A549 treated with RU486 at 1 μM for 4 hours (cell line): ENCODE data around the gene LMNTD2. TPM values are rescaled to one million over a fixed set of nuclear protein-coding genes. Genes with fewer than 3 reads are reported as not detected.

ENCODE experiments used
- total RNA-seq: library from RNA; stranded (reverse); fragments of 200-300 nt; extraction: Qiagen RNA extraction; gene quantifications from 5 replicates; pipeline ENCODE4 v1.2.3, GENCODE V29; 2022; ENCODE audit warnings: low read depth

The LMNTD2 gene, protein sequence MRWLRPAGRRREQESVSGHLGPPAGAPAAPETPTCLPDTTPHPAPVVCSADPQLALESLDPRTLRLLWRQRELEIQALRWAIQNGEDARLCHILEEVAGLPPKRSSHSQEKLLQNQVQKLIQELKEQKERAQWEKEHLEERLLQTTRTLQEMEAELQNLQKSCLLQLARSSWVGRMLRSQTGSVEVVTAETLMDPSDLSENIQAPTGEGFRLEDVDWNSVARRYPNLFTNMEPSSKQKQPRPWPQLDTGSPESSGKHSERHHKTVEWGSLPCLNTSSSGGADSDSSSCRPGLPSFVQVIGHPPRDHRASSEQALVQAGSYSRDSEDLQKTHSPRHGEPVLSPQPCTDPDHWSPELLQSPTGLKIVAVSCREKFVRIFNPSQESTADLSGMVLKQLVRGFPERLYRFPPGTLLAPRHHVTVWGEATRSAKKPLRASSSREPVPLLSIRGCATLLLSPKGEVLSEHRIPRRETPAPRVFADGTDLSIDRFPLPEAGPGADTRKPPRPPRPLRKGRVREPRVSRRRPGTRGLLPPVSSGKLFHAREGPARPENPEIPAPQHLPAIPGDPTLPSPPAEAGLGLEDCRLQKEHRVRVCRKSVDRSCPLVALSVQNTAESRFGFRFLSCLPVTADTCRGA
- total RNA-seq, result 1.5 to 2.9 TPM (median 2.8 TPM) in 5 replicates

DNA sequence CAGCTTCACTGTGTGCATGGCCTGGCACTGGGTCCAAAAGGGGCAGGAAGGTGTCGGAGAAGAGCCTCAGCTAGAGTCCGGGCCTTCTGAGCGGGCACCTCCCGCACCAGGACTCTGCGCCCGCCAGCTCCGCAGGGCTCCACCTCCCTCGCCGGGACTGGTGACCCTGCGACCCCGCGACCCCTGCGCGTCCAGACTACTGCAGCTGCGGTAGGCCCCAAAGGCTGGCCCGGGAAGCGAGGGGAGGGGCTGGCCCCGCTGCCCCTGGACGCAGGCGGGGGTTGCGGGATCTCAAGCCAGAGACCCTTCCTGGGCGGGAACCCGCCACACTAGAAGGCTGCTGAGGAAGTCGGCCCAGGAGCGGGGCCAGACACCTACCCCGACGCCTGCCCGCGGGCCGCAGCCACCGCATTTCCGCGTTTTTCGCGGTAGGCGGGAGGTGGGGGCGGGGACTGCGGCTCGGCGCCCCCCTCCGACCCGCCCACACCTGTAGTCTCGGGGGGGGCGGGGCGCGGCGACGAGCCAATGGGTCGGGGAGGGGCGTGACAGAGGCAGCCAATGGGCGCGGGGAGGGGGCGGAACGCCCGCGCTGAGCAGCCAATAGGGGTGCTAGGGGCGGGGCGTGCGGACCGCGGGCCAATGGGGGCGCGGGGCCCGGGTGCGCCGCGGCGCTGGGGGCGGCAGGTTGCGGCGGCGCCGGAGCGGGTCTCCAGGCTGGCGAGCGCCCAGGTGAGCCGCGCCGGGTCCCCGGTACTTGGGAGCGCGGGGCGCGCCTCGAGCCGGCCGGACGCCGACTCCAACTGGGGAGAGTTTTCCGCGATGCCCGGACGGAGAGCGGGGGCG is at the start of gene LMNTD2, which contains the start of gene RASSF7:
Gene LMNTD2, minus strand, starts transcription at position 434 of the 843 bp plus-strand sequence. Its CDS starts 22 bp downstream, at position 412.
Gene RASSF7, plus strand, starts transcription at position 666 of the 843 bp plus-strand sequence. CDS start 799 bp downstream, outside the sequence.

DNA sequence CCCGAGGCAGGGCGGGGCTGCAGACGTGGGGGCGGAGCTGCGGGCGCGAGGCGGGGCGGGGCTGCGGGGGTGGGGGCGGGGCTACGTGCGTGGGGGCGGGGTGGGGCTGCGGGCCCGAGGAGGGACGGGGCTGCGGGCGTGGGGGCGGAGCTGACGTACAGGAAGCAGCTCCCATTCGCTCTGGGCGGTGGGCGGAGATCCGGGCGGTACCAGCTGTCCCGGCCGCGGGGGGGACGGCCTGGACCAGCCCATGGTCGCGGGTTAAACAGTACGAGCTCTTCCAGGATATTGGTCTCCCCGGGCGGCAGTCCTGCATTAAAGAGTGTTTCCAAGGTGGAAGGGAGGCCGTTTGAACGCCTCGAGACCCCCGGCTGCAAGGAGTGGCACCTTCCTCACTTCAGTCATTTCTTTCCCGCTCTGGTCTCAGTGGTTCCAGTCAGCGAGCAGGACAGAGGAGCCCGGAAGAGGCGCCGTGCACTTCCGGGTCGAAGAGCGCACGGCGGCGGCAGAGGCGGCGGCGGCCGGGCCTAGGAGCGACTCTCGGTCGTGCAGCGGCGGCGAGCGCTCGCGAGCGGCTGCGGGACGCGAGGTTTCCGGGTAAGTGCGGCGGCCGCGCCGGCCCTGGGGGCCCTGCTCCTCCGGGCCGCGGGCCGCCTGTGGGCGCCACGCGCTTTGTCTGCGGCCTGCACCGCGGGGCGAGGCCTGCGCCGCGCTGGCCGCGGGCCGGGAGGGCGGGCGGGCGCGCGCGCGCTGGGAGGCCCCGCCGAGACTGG is 15.6 kb upstream of the LMNTD2 start, which contains the start of gene PHRF1:
Gene PHRF1, plus strand, starts transcription at position 475 of the 773 bp plus-strand sequence. CDS start 5,043 bp downstream, outside the sequence.

DNA sequence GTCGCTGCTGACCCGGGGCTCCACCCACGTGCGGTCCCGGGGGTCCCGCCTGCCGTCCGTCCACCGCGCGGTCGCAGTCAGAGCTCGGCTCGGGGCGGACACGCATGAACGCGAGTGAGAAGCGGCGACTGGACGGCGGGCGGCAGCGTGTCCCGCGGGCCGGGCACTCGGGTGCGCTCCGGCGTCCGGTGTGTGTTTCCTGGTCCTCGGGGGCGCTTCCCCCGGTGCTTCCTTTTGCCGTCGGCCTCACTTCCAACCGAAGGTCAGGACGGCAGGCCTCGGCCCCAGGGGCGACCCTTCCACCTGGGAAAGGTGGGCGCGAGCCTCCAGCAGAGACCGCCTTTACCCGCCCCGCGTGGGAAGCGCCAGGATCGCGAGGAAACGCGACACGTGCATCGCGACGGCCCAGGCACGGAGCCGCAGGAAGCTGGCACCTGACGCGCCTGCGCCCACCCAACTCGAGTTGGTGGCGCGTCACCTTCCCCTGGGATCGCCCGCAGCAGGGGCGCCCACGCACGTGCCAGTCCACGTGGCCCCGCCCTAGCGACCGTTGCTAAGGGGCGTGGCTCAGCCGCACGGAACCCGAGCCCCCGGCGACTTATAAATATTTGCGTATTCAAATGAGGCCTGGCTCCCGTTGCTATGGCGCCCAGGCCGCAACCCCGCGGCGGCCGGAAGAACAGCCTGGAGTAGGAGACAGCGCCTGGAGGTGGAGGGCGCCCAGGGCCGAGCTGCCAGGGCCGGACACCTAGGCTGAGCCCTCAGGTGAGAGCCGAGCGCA is 23.5 kb downstream of the LMNTD2 start, which contains the start of gene LRRC56:
Gene LRRC56, plus strand, starts transcription at position 687 of the 781 bp plus-strand sequence. CDS start 3,158 bp downstream, outside the sequence.

DNA sequence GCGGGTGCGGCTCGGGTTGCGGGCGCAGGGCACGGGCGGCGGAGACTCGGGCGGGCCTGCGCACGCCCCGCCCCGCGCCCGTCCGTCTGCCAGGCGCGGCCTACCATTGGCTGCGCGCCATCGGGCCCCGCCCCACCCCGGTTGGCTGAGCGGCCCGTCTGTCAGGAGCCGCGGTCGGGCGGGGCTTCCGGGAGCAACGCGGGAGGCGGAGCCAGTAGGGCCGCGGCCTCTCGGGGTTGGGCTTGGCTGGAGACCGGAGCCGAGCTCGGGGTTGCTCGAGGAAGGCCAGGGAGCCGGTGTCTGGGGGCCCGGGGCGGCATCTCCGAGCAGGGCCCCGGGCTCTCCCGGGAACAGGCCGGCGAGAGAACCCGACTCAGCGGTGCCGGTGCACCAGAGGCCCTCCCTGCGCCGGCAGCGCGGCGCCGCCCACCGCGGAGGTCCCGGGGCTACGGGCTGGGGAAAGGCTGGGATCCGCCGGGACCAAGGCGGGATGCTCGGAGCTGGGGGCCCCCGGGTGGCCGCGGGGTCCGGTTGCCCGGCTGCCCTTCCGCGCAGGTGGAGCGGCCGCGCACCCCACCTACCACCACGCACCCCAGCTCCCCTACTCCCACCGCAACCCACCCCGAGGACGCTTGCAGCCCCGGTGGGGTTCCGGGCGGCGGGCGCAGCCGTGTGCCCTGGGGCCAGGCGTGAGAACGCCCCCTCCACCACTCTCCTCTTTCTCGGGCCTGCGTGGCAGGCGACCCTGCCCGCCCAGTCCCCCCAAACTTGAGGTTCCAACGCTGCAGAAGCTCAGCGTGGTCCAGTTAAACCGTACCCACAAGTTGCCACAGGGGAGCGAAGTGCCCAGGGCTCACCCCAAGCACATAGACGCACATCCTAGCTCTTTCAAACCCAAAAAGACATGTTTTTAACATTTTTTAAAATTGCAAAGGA is 24.8 kb downstream of the LMNTD2 start, which contains the start of gene HRAS:
Gene HRAS, minus strand, starts transcription at position 58 of the 936 bp plus-strand sequence.

DNA sequence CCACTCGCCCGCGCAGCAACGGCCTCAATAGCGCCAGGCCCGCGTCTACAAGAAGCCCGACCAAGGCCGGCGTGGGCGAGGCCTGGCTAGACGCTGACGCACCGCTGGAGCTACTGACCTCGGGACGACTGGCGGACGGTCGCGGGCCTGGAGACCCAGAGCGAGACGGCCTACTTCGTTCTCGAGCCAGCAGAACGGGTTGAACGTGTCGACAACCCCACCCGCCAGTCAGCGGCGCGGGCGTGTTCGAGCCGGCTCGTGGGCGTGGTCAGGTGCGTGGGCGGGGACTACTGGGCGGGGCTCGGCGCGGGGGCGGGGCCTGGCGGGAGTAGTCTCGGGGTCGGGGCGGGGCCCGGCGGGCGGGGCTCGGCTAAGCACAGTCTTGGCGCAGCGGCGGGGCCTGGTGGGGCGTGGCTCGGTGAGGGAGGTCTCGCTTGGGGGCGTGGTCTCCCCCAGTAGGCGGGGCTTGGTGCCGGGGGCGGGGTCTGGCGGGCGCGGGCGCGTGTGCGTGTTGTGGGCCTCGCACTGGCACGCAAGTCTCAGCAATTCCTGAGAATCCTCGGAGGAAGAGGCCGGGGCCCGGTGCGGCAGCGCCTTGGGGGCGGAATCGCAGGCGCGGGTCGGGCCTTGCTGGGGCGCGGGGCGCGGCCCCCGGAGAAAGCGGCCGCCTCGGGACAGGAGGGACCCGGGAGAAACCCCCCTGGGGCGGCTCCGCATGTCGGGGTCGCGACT is 53.4 kb downstream of the LMNTD2 start, which contains the start of gene RNH1:
Gene RNH1, minus strand, starts transcription at position 248 of the 732 bp plus-strand sequence. CDS start 5,080 bp downstream, outside the sequence.

Other genes starting within 250 kb of the LMNTD2 start
- gene IFITM1, start 246.7 kb downstream of the LMNTD2 start, total RNA-seq, result 0.25 to 0.75 TPM (median 0.49 TPM) in 5 replicates
- 20.4 to 36.3 TPM (median 31.6 TPM) in 5 replicates for gene IFITM3, start 239.9 kb downstream of the LMNTD2 start, total RNA-seq
- 11.0 to 22.7 TPM (median 15.6 TPM) in 5 replicates for gene B4GALNT4, start 191.2 kb downstream of the LMNTD2 start, total RNA-seq
- gene PKP3, start 166.5 kb downstream of the LMNTD2 start, total RNA-seq, result 26.4 to 39.8 TPM (median 36.5 TPM) in 5 replicates
- gene SIGIRR, start 145.7 kb downstream of the LMNTD2 start, total RNA-seq, result 59.9 to 95.2 TPM (median 84.4 TPM) in 5 replicates
- gene ANO9, start 118.7 kb downstream of the LMNTD2 start, total RNA-seq, result 0.61 to 1.6 TPM (median 1.2 TPM) in 5 replicates
- 31.4 to 49.0 TPM (median 44.3 TPM) in 5 replicates for gene PTDSS2, start 110.5 kb downstream of the LMNTD2 start, total RNA-seq
- 119 to 170 TPM (median 165 TPM) in 5 replicates for gene RNH1, start 53.5 kb downstream of the LMNTD2 start, total RNA-seq
- gene HRAS, start 25.2 kb downstream of the LMNTD2 start, total RNA-seq, result 93.4 to 148 TPM (median 142 TPM) in 5 replicates
- gene LRRC56, start 23.2 kb downstream of the LMNTD2 start, total RNA-seq, result 0.45 to 0.96 TPM (median 0.67 TPM) in 5 replicates
- gene RASSF7, start 232 bp upstream of the LMNTD2 start, total RNA-seq, result 28.9 to 39.7 TPM (median 35.6 TPM) in 5 replicates
- 25.5 to 37.0 TPM (median 33.9 TPM) in 5 replicates for gene PHRF1, start 15.7 kb upstream of the LMNTD2 start, total RNA-seq
- gene IRF7, start 55.2 kb upstream of the LMNTD2 start, total RNA-seq, result 4.0 to 8.0 TPM (median 6.0 TPM) in 5 replicates
- 0.05 to 0.14 TPM in 2 of 5 replicates, not detected in the others for gene CDHR5, start 64.2 kb upstream of the LMNTD2 start, total RNA-seq
- gene SCT, start 66.4 kb upstream of the LMNTD2 start, total RNA-seq, result not detected in 5 replicates
- gene DRD4, start 76.5 kb upstream of the LMNTD2 start, total RNA-seq, result 0.10 to 0.45 TPM (median 0.22 TPM) in 5 replicates
- gene DEAF1, start 134.5 kb upstream of the LMNTD2 start, total RNA-seq, result 26.8 to 38.2 TPM (median 36.6 TPM) in 5 replicates
- 9.1 to 10.8 TPM (median 10.0 TPM) in 5 replicates for gene TMEM80, start 135.1 kb upstream of the LMNTD2 start, total RNA-seq
- gene EPS8L2, start 145.5 kb upstream of the LMNTD2 start, total RNA-seq, result 72.5 to 125 TPM (median 110 TPM) in 5 replicates
- gene TALDO1, start 186.7 kb upstream of the LMNTD2 start, total RNA-seq, result 399 to 462 TPM (median 422 TPM) in 5 replicates
- gene GATD1, start 216.7 kb upstream of the LMNTD2 start, total RNA-seq, result 33.0 to 49.6 TPM (median 38.2 TPM) in 5 replicates
- 1.4 to 2.0 TPM (median 1.6 TPM) in 5 replicates for gene CEND1, start 229.4 kb upstream of the LMNTD2 start, total RNA-seq
- 21.4 to 38.1 TPM (median 34.1 TPM) in 5 replicates for gene SLC25A22, start 237.5 kb upstream of the LMNTD2 start, total RNA-seq
- 8.1 to 16.3 TPM (median 13.1 TPM) in 5 replicates for gene PIDD1, start 244.5 kb upstream of the LMNTD2 start, total RNA-seq
- gene RPLP2, start 249.2 kb upstream of the LMNTD2 start, total RNA-seq, result 1,693 to 2,940 TPM (median 2,495 TPM) in 5 replicates